Endothelial cell of umbilical vein (primary cell): ENCODE results near the gene MTERF1. TPM values are rescaled to one million over a fixed set of nuclear protein-coding genes. Genes with fewer than 3 reads are reported as not detected.

Source experiments
- BruUV-seq: library from RNA; stranded (reverse); fragments of 400-500 nt; replicated peaks from 2 replicates; lab custom pipeline; 2021; lab: Mats Ljungman, UMichigan
- CTCF ChIA-PET: fragments of 300-600, 350-600 bp; sonication (Branson Sonifier 250); formaldehyde crosslinking; loops from one replicate; lab custom pipeline; 2021; ENCODE audit warnings: antibody characterized with exemption, inconsistent platforms; lab: Charles Lee
- POLR2A ChIA-PET: fragments of 300-600, 350-600 bp; sonication (Branson Sonifier 250); formaldehyde crosslinking; loops from one replicate; lab custom pipeline; 2021; ENCODE audit warnings: antibody characterized with exemption, inconsistent platforms; lab: Charles Lee
- DNase-seq: peaks from one replicate; pipeline ENCODE4 v3.0.0-alpha.2; 2011; ENCODE audit warnings: low read depth, low spot score
- FAIRE-seq: peaks from 2 replicates; lab custom pipeline; 2011; peaks lifted over from hg19 to GRCh38; lab: Jason Lieb, UNC
- H2AFZ ChIP-seq: 2 replicates; pipeline ENCODE4 v1.6.0; 2012; ENCODE audit warnings: low read depth, low read length, control low read depth, inconsistent platforms
- H3K27ac ChIP-seq: 2 replicates; pipeline ENCODE4 v1.5.1; 2011; ENCODE audit warnings: low read depth, mild to moderate bottlenecking, control low read depth, low read length, moderate library complexity; ENCODE audit not compliant: insufficient read depth
- H3K27me3 ChIP-seq, 2 experiments: 2 replicates each; pipeline versions ENCODE4 v1.6.0 to v1.6.1; 2011; ENCODE audit warnings: low read length in 2 of 2, mixed read lengths in 1 of 2; ENCODE audit not compliant: control insufficient read depth in 2 of 2, insufficient read depth in 2 of 2
- H3K36me3 ChIP-seq, 2 experiments: 2 replicates in 1 of 2; 3 replicates in 1 of 2; pipeline ENCODE4 v1.5.1; 2011; ENCODE audit warnings: low read length in 2 of 2, mild to moderate bottlenecking in 1 of 2, moderate library complexity in 1 of 2; ENCODE audit not compliant: control insufficient read depth in 2 of 2, insufficient read depth in 2 of 2; ENCODE audit errors: extremely low read depth in 1 of 2
- H3K4me1 ChIP-seq: 3 replicates; pipeline ENCODE4 v1.5.1; 2011; ENCODE audit warnings: mild to moderate bottlenecking, low read length; ENCODE audit not compliant: control insufficient read depth, insufficient read depth; ENCODE audit errors: extremely low read depth
- H3K4me2 ChIP-seq: 2 replicates; pipeline ENCODE4 v1.6.1; 2011; ENCODE audit warnings: low read length, control low read depth, mixed read lengths; ENCODE audit not compliant: insufficient read depth
- H3K4me3 ChIP-seq, 3 experiments: fragments of 200-600 bp in 1 of 3; sonication (generic), shearing (Covaris generic) in 1 of 3; replicated peaks in 1 of 3; 2 replicates each; pipeline ENCODE4 v1.5.1; 2011 to 2016; ENCODE audit warnings: control low read depth in 3 of 3, low read length in 3 of 3, mild to moderate bottlenecking in 2 of 3, inconsistent platforms in 1 of 3, low read depth in 1 of 3, moderate library complexity in 1 of 3; ENCODE audit not compliant: insufficient read depth in 1 of 3
- H3K79me2 ChIP-seq: 2 replicates; pipeline ENCODE4 v1.6.0; 2012; ENCODE audit warnings: low read length, inconsistent platforms; ENCODE audit not compliant: control insufficient read depth, insufficient read depth
- H3K9ac ChIP-seq: replicated peaks from 2 replicates; pipeline ENCODE3; 2011; ENCODE audit warnings: low read length, control low read depth; ENCODE audit not compliant: insufficient read depth; ENCODE audit errors: extremely low read depth
- H3K9me1 ChIP-seq: replicated peaks from 3 replicates; pipeline ENCODE4 v1.6.0; 2011; ENCODE audit warnings: mild to moderate bottlenecking, low read length; ENCODE audit not compliant: control insufficient read depth, insufficient read depth; ENCODE audit errors: extremely low read depth
- H3K9me3 ChIP-seq: replicated peaks from 2 replicates; pipeline ENCODE4 v1.5.1; 2012; ENCODE audit warnings: low read length, inconsistent platforms; ENCODE audit not compliant: control insufficient read depth, insufficient read depth
- H4K20me1 ChIP-seq: replicated peaks from 2 replicates; pipeline ENCODE3; 2011; ENCODE audit warnings: mild to moderate bottlenecking, low read length; ENCODE audit not compliant: control insufficient read depth, insufficient read depth; ENCODE audit errors: extremely low read depth
- CTCF ChIP-seq, 2 donors: IDR thresholded peaks; 1 replicate in 1 of 2; 2 replicates in 1 of 2; pipeline ENCODE4 v1.5.1; 2011; ENCODE audit warnings: low read length in 2 of 2, mild to moderate bottlenecking in 2 of 2, moderate library complexity in 2 of 2, control low read depth in 1 of 2, inconsistent platforms in 1 of 2, low read depth in 1 of 2; ENCODE audit not compliant: insufficient read depth in 1 of 2; ENCODE audit errors: extremely low read depth in 1 of 2
- EZH2 ChIP-seq: IDR thresholded peaks from 2 replicates; pipeline ENCODE4 v1.6.1; 2012; ENCODE audit warnings: borderline replicate concordance, low read depth, mild to moderate bottlenecking, moderate library complexity, low read length, inconsistent platforms; ENCODE audit not compliant: severe bottlenecking
- FOS ChIP-seq: IDR thresholded peaks from 2 replicates; pipeline ENCODE4 v1.6.1; 2011; ENCODE audit warnings: mild to moderate bottlenecking, low read length, moderate library complexity, borderline replicate concordance; ENCODE audit not compliant: insufficient read depth
- GATA2 ChIP-seq: IDR thresholded peaks from 2 replicates; pipeline ENCODE4 v1.7.0; 2011; ENCODE audit warnings: low read depth, mild to moderate bottlenecking, moderate library complexity, mixed read lengths, low read length; ENCODE audit not compliant: insufficient read length, insufficient read depth
- JUN ChIP-seq: IDR thresholded peaks from 2 replicates; pipeline ENCODE4 v1.6.1; 2011; ENCODE audit warnings: borderline replicate concordance, low read depth; ENCODE audit not compliant: insufficient read length, insufficient read depth
- MAX ChIP-seq: IDR thresholded peaks from 2 replicates; pipeline ENCODE4 v1.6.1; 2011; ENCODE audit not compliant: insufficient read depth, insufficient read length
- MYC ChIP-seq: IDR thresholded peaks from one replicate; pipeline ENCODE4 v1.6.1; 2011; ENCODE audit warnings: mild to moderate bottlenecking, low read depth, low read length
- POLR2A ChIP-seq: IDR thresholded peaks from 2 replicates; pipeline ENCODE4 v1.6.1; 2012; ENCODE audit warnings: low read depth, mild to moderate bottlenecking, control low read depth, low read length
- POLR2AphosphoS5 ChIP-seq: IDR thresholded peaks from 2 replicates; pipeline ENCODE4 v1.6.1; 2012; ENCODE audit warnings: low read depth, mild to moderate bottlenecking, control low read depth, low read length, moderate library complexity; ENCODE audit not compliant: insufficient read depth
- dilution Hi-C: fragments of 300-500 bp; cut with MboI; formaldehyde crosslinking; loops from one replicate; pipeline ENCODE4 v1.15.0; 2019; ENCODE audit warnings: low sequenced_read_pairs; ENCODE audit not compliant: extremely low pct_ligation_motif_present
- intact Hi-C: fragments of 100-400 bp; cut with micrococcal nuclease; formaldehyde crosslinking; loops from one replicate; pipeline ENCODE4 v1.10.0; 2022
- polyA plus RNA-seq, 4 experiments: library from polyadenylated mRNA; depleted of rRNA in 3 of 4; stranded (reverse) in 3 of 4; unstranded in 1 of 4; fragments of >200 nt; gene quantifications; 2 replicates each; pipeline versions ENCODE4 v1.2.1 to v1.2.3, GENCODE V29; 2011 to 2012; ENCODE audit warnings: missing spikeins in 1 of 4
- total RNA-seq: library from RNA; stranded (reverse); gene quantifications from 2 replicates; pipeline ENCODE4 v1.2.3, GENCODE V29; 2021

MTERF1 gene
- total and polyA plus RNA-seq, 2 donors (not counting 3 experiments of a cell fraction or from before 2014, with no cell fraction given): 3.1 to 10.2 TPM

- no peak for FAIRE-seq
Observed at GRCh38 chr7:91916051-91916440, 35.5 kb upstream of the MTERF1 start.

More at GRCh38 chr7:91916051-91916440, 35.5 kb upstream of the MTERF1 start:
- ChIA-PET POLR2A (no interaction called here), CTCF (interaction anchor here (1.4 kb wide), 1 partner anchor 25 kb away, joined by 3 read pairs; the partner anchor contains the start of gene AKAP9)
- no peaks in the 10 kb centered on the region for H4K20me1 ChIP-seq
- no peaks in the 10 kb centered on the region for H3K9me3 ChIP-seq
- H3K79me2 ChIP-seq: no peaks in the 10 kb centered on the region
- no peaks in the 10 kb centered on the region for H3K9me1 ChIP-seq
- no peak for DNase-seq
- no peaks in the 10 kb centered on the region for H3K4me1 ChIP-seq
- H3K36me3 ChIP-seq: no peaks in the 10 kb centered on the region
- no peak overlapping the region for H3K9ac ChIP-seq
- H2AFZ ChIP-seq: no peak overlapping the region
- dilution Hi-C loops (no loop called here), intact Hi-C loops (no loop called here)
- no peak overlapping the region for H3K4me2 ChIP-seq
- TF ChIP-seq MYC (no peak), FOS (no peak), EZH2 (no peak), CTCF (IDR thresholded peaks at IDR 0.05; ENCODE audit: extremely low read depth in 1 of 2, insufficient read depth in 1 of 2, low read depth in 1 of 2, low read length in 2 of 2) (no peak), POLR2AphosphoS5 (no peak), JUN (no peak), GATA2 (no peak), MAX (no peak), POLR2A (no peak)
- no TSS peak for BruUV-seq
- peaks cover 2 to 3% of the 10 kb centered on the region in 2 experiments for H3K27me3 ChIP-seq
- no peak overlapping the region for H3K4me3 ChIP-seq
- H3K27ac ChIP-seq: no peak overlapping the region
